ENCODE measurements around the gene IRAG1. TPM values are rescaled to one million over a fixed set of nuclear protein-coding genes. Genes with fewer than 3 reads are reported as not detected.

The IRAG1 gene
- total and polyA plus RNA-seq, 4 donors: 92.3 to 518 (median 162) TPM

- Histone ChIP-seq H3K4me3 (ENCODE audit: low read length in 2 of 2) (no peak overlapping the region), H3K27ac (ENCODE audit: low read depth in 1 of 2, low read length in 2 of 2) (no peak overlapping the region), H3K4me1 (ENCODE audit: control insufficient read depth in 1 of 2, insufficient read depth in 2 of 2, low read length in 2 of 2) (no peaks in the 10 kb centered on the region), H3K27me3 (ENCODE audit: control insufficient read depth in 1 of 2, insufficient read depth in 2 of 2, low read length in 1 of 2) (no peaks in the 10 kb centered on the region), H3K9me3 (ENCODE audit: control insufficient read depth, low read length) (no peaks in the 10 kb centered on the region), H3K36me3 (ENCODE audit: control insufficient read depth in 1 of 2, insufficient read depth in 2 of 2, low read length in 1 of 2) (no peaks in the 10 kb centered on the region)
- no peak for ATAC-seq (ENCODE audit: low FRiP score)
- WGBS, 2 donors: 68 to 86% methylated on average over 4 of the region's 4 CpGs
- no peak for DNase-seq
- intact Hi-C loops (cut with DNase I): no loop called here
These were observed 22.0 kb upstream of the IRAG1 start for GRCh38 chr11:10715571-10715970.

- Histone ChIP-seq H3K27ac (ENCODE audit: low read depth in 1 of 2, low read length in 2 of 2) (no peak overlapping the region), H3K36me3 (ENCODE audit: control insufficient read depth in 1 of 2, insufficient read depth in 2 of 2, low read length in 1 of 2) (no peaks in the 10 kb centered on the region), H3K4me3 (ENCODE audit: low read length in 2 of 2) (no peak overlapping the region), H3K4me1 (ENCODE audit: control insufficient read depth in 1 of 2, insufficient read depth in 2 of 2, low read length in 2 of 2) (no peaks in the 10 kb centered on the region), H3K9me3 (ENCODE audit: control insufficient read depth, low read length) (no peaks in the 10 kb centered on the region), H3K27me3 (ENCODE audit: control insufficient read depth in 1 of 2, insufficient read depth in 2 of 2, low read length in 1 of 2) (no peaks in the 10 kb centered on the region)
- 81 to 86% methylated on average over 5 of the region's 5 CpGs for WGBS, 2 donors
- intact Hi-C loops (cut with DNase I): no loop called here
- no peak for DNase-seq
- ATAC-seq (ENCODE audit: low FRiP score): no peak
These were observed 15.9 kb upstream of the IRAG1 start for GRCh38 chr11:10709299-10710086.

- no peak for ATAC-seq (ENCODE audit: low FRiP score)
- intact Hi-C loops (cut with DNase I): no loop called here
- Histone ChIP-seq H3K36me3 (ENCODE audit: control insufficient read depth in 1 of 2, insufficient read depth in 2 of 2, low read length in 1 of 2) (no peaks in the 10 kb centered on the region), H3K27ac (ENCODE audit: low read depth in 1 of 2, low read length in 2 of 2) (no peak overlapping the region), H3K27me3 (ENCODE audit: control insufficient read depth in 1 of 2, insufficient read depth in 2 of 2, low read length in 1 of 2) (no peaks in the 10 kb centered on the region), H3K4me1 (ENCODE audit: control insufficient read depth in 1 of 2, insufficient read depth in 2 of 2, low read length in 2 of 2) (no peaks in the 10 kb centered on the region), H3K9me3 (ENCODE audit: control insufficient read depth, low read length) (no peaks in the 10 kb centered on the region), H3K4me3 (ENCODE audit: low read length in 2 of 2) (no peak overlapping the region)
- 95 to 100% methylated on average over 3 of the region's 3 CpGs for WGBS, 2 donors
- no peak for DNase-seq
These were observed 14.6 kb upstream of the IRAG1 start for GRCh38 chr11:10708131-10708530.

- ATAC-seq (ENCODE audit: low FRiP score) (no peak), DNase-seq (no peak)
- no peaks in the 10 kb centered on the region for H3K27me3 ChIP-seq (ENCODE audit: control insufficient read depth in 1 of 2, insufficient read depth in 2 of 2, low read length in 1 of 2)
- intact Hi-C loops (cut with DNase I): no loop called here
- H3K27ac ChIP-seq (ENCODE audit: low read depth in 1 of 2, low read length in 2 of 2): no peak overlapping the region
- 90 to 91% methylated on average over 3 of the region's 3 CpGs for WGBS, 2 donors
- no peak overlapping the region for H3K4me3 ChIP-seq (ENCODE audit: low read length in 2 of 2)
- H3K9me3 ChIP-seq (ENCODE audit: control insufficient read depth, low read length): no peaks in the 10 kb centered on the region
- H3K4me1 ChIP-seq (ENCODE audit: control insufficient read depth in 1 of 2, insufficient read depth in 2 of 2, low read length in 2 of 2): peaks cover 0 to 3% of the 10 kb centered on the region in 2 donors
- no peaks in the 10 kb centered on the region for H3K36me3 ChIP-seq (ENCODE audit: control insufficient read depth in 1 of 2, insufficient read depth in 2 of 2, low read length in 1 of 2)
These were observed 8.4 kb upstream of the IRAG1 start for GRCh38 chr11:10701982-10702381.

GRCh38 chr11:10699072-10699471 lies 5.5 kb upstream of the IRAG1 start:
- WGBS, 2 donors: 98 to 100% methylated on average over 3 of the region's 3 CpGs
- H3K27ac ChIP-seq (ENCODE audit: low read depth in 1 of 2, low read length in 2 of 2): no peak overlapping the region
- no peaks in the 10 kb centered on the region for H3K27me3 ChIP-seq (ENCODE audit: control insufficient read depth in 1 of 2, insufficient read depth in 2 of 2, low read length in 1 of 2)
- intact Hi-C loops (cut with DNase I): no loop called here
- H3K36me3 ChIP-seq (ENCODE audit: control insufficient read depth in 1 of 2, insufficient read depth in 2 of 2, low read length in 1 of 2): no peaks in the 10 kb centered on the region
- ATAC-seq (ENCODE audit: low FRiP score) (no peak), DNase-seq (no peak)
- no peaks in the 10 kb centered on the region for H3K9me3 ChIP-seq (ENCODE audit: control insufficient read depth, low read length)
- no peak overlapping the region for H3K4me3 ChIP-seq (ENCODE audit: low read length in 2 of 2)
- H3K4me1 ChIP-seq (ENCODE audit: control insufficient read depth in 1 of 2, insufficient read depth in 2 of 2, low read length in 2 of 2): peaks cover 0 to 5% of the 10 kb centered on the region in 2 donors

- intact Hi-C loops (cut with DNase I): no loop called here
- peak overlapping the region; percentile 84 to 97 for H3K27ac ChIP-seq (ENCODE audit: low read depth in 1 of 2, low read length in 2 of 2)
- H3K27me3 ChIP-seq (ENCODE audit: control insufficient read depth in 1 of 2, insufficient read depth in 2 of 2, low read length in 1 of 2): no peaks in the 10 kb centered on the region
- no peak overlapping the region for H3K4me3 ChIP-seq (ENCODE audit: low read length in 2 of 2)
- DNase-seq (no peak), ATAC-seq (ENCODE audit: low FRiP score) (peak; percentile 46)
- no peaks in the 10 kb centered on the region for H3K9me3 ChIP-seq (ENCODE audit: control insufficient read depth, low read length)
- 0 to 4% methylated on average over 2 of the region's 2 CpGs for WGBS, 2 donors
- H3K4me1 ChIP-seq (ENCODE audit: control insufficient read depth in 1 of 2, insufficient read depth in 2 of 2, low read length in 2 of 2): peaks cover 0 to 5% of the 10 kb centered on the region in 2 donors
- no peaks in the 10 kb centered on the region for H3K36me3 ChIP-seq (ENCODE audit: control insufficient read depth in 1 of 2, insufficient read depth in 2 of 2, low read length in 1 of 2)
These were observed 3.7 kb upstream of the IRAG1 start for GRCh38 chr11:10697323-10697620.

- peak in 1 of 2 donors; percentile 79 for DNase-seq
- H3K27me3 ChIP-seq (ENCODE audit: control insufficient read depth in 1 of 2, insufficient read depth in 2 of 2, low read length in 1 of 2): no peaks in the 10 kb centered on the region
- H3K27ac ChIP-seq (ENCODE audit: low read depth in 1 of 2, low read length in 2 of 2): peak overlapping the region; percentile 84 to 97
- no peak overlapping the region for H3K4me3 ChIP-seq (ENCODE audit: low read length in 2 of 2)
- peak; percentile 70 for ATAC-seq (ENCODE audit: low FRiP score)
- intact Hi-C loops (cut with DNase I): no loop called here
- 5% methylated on average over 9 of the region's 9 CpGs for WGBS, 2 donors
- H3K36me3 ChIP-seq (ENCODE audit: control insufficient read depth in 1 of 2, insufficient read depth in 2 of 2, low read length in 1 of 2): no peaks in the 10 kb centered on the region
- no peaks in the 10 kb centered on the region for H3K9me3 ChIP-seq (ENCODE audit: control insufficient read depth, low read length)
- H3K4me1 ChIP-seq (ENCODE audit: control insufficient read depth in 1 of 2, insufficient read depth in 2 of 2, low read length in 2 of 2): peaks cover 0 to 5% of the 10 kb centered on the region in 2 donors
These were observed 3.1 kb upstream of the IRAG1 start for GRCh38 chr11:10696468-10697322.

GRCh38 chr11:10695833-10696232 lies 2.3 kb upstream of the IRAG1 start:
- H3K9me3 ChIP-seq (ENCODE audit: control insufficient read depth, low read length): no peaks in the 10 kb centered on the region
- H3K4me1 ChIP-seq (ENCODE audit: control insufficient read depth in 1 of 2, insufficient read depth in 2 of 2, low read length in 2 of 2): peaks cover 0 to 5% of the 10 kb centered on the region in 2 donors
- no peak for DNase-seq
- no peaks in the 10 kb centered on the region for H3K36me3 ChIP-seq (ENCODE audit: control insufficient read depth in 1 of 2, insufficient read depth in 2 of 2, low read length in 1 of 2)
- intact Hi-C loops (cut with DNase I): no loop called here
- H3K27ac ChIP-seq (ENCODE audit: low read depth in 1 of 2, low read length in 2 of 2): no peak overlapping the region
- no peak for ATAC-seq (ENCODE audit: low FRiP score)
- no peak overlapping the region for H3K4me3 ChIP-seq (ENCODE audit: low read length in 2 of 2)
- H3K27me3 ChIP-seq (ENCODE audit: control insufficient read depth in 1 of 2, insufficient read depth in 2 of 2, low read length in 1 of 2): no peaks in the 10 kb centered on the region
- 9 to 11% methylated on average over 3 of the region's 3 CpGs for WGBS, 2 donors

Data from aorta (tissue), 5 donors.